OCI-LY1 (cell line): Measurements from ENCODE around the gene SPIN2B.

Experiments
- CTCF ChIP-seq: fragments of 200-600 bp; sonication (generic), shearing (Covaris generic); IDR thresholded peaks from 2 replicates; pipeline ENCODE4 v1.5.1; 2017; ENCODE audit warnings: mild to moderate bottlenecking, antibody characterized with exemption, low read length, moderate library complexity, mixed read lengths
- EZH2 ChIP-seq: fragments of 200-600 bp; sonication (generic), shearing (Covaris generic); IDR thresholded peaks from 2 replicates; pipeline ENCODE4 v1.8.0; 2017; ENCODE audit warnings: borderline replicate concordance, mixed run types, mild to moderate bottlenecking, antibody characterized with exemption, low read length, moderate library complexity, mixed read lengths

GRCh38 chrX:57155171-57155570, 33.8 kb upstream of the SPIN2B start:
- TF ChIP-seq CTCF (no peak), EZH2 (no peak)
